ENCODE results near the gene TLR4.

DNA sequence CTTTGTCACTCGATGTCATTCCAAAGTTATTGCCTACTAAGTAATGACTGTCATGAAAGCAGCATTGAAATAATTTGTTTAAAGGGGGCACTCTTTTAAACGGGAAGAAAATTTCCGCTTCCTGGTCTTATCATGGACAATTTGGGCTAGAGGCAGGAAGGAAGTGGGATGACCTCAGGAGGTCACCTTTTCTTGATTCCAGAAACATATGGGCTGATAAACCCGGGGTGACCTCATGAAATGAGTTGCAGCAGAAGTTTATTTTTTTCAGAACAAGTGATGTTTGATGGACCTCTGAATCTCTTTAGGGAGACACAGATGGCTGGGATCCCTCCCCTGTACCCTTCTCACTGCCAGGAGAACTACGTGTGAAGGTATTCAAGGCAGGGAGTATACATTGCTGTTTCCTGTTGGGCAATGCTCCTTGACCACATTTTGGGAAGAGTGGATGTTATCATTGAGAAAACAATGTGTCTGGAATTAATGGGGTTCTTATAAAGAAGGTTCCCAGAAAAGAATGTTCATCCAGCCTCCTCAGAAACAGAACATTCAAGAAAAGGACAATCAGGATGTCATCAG is 11.3 kb downstream of the TLR4 start:
- TF ChIP-seq ESRRA (IDR thresholded peaks at IDR 0.05; ENCODE audit: borderline replicate concordance, low read length) (no peak), CHD2 (IDR thresholded peaks at IDR 0.05; ENCODE audit: low read length, partially characterized antibody) (no peak), EHMT2 (IDR thresholded peaks at IDR 0.05; ENCODE audit: low read depth) (no peak), USF2 (IDR thresholded peaks at IDR 0.05) (no peak), NR3C1 (IDR thresholded peaks at IDR 0.05) (no peak), EP300 (IDR thresholded peaks at IDR 0.05) (no peak), RARB (CRISPR knock-in tag; IDR thresholded peaks at IDR 0.05) (no peak), SREBF2 (IDR thresholded peaks at IDR 0.05) (no peak), POLR2A (IDR thresholded peaks at IDR 0.05; ENCODE audit: low read length) (no peak), PHF8 (IDR thresholded peaks at IDR 0.05; ENCODE audit: borderline replicate concordance, low read depth) (no peak), NFE2L2 (conservative IDR thresholded peaks at IDR 0.05; ENCODE audit: low read length) (no peak)
- TF ChIP-seq, protein P1, sequence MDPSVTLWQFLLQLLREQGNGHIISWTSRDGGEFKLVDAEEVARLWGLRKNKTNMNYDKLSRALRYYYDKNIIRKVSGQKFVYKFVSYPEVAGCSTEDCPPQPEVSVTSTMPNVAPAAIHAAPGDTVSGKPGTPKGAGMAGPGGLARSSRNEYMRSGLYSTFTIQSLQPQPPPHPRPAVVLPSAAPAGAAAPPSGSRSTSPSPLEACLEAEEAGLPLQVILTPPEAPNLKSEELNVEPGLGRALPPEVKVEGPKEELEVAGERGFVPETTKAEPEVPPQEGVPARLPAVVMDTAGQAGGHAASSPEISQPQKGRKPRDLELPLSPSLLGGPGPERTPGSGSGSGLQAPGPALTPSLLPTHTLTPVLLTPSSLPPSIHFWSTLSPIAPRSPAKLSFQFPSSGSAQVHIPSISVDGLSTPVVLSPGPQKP (IDR thresholded peaks at IDR 0.05; ENCODE audit: low read depth, low read length), result no peak
- TF ChIP-seq, protein P2, sequence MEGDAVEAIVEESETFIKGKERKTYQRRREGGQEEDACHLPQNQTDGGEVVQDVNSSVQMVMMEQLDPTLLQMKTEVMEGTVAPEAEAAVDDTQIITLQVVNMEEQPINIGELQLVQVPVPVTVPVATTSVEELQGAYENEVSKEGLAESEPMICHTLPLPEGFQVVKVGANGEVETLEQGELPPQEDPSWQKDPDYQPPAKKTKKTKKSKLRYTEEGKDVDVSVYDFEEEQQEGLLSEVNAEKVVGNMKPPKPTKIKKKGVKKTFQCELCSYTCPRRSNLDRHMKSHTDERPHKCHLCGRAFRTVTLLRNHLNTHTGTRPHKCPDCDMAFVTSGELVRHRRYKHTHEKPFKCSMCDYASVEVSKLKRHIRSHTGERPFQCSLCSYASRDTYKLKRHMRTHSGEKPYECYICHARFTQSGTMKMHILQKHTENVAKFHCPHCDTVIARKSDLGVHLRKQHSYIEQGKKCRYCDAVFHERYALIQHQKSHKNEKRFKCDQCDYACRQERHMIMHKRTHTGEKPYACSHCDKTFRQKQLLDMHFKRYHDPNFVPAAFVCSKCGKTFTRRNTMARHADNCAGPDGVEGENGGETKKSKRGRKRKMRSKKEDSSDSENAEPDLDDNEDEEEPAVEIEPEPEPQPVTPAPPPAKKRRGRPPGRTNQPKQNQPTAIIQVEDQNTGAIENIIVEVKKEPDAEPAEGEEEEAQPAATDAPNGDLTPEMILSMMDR (IDR thresholded peaks at IDR 0.05), result no peak

Measured in A549 (cell line).